HL-60/S4 treated with retinoic acid at 250 ng/mL for 4 days and 3 days (cell line): ENCODE results near the gene PABPN1L.

Experiments
- in situ Hi-C: fragments of 300-500 bp; cut with MboI; formaldehyde crosslinking; loops from 2 replicates; pipeline ENCODE4 v1.7.0; 2022; ENCODE audit warnings: low sequenced_read_pairs

Gene PABPN1L

GRCh38 chr16:88870608-88871348 lies 4.3 kb upstream of the PABPN1L start:
- in situ Hi-C loops, result no loop called here

- in situ Hi-C loops, result no loop called here
Observed at GRCh38 chr16:88869673-88869980, 3.2 kb upstream of the PABPN1L start.

- in situ Hi-C loops, result no loop called here
Observed at GRCh38 chr16:88868974-88869672, 2.7 kb upstream of the PABPN1L start.

GRCh38 chr16:88867581-88868246 lies 1.3 kb upstream of the PABPN1L start:
- in situ Hi-C loops, result no loop called here

GRCh38 chr16:88865742-88866141 lies 718 bp downstream of the PABPN1L start:
- in situ Hi-C loops, result no loop called here

- in situ Hi-C loops, result no loop called here
Observed at GRCh38 chr16:88865310-88865709, 1.1 kb downstream of the PABPN1L start.

GRCh38 chr16:88864521-88864920 lies 1.9 kb downstream of the PABPN1L start:
- in situ Hi-C loops, result no loop called here

GRCh38 chr16:88864099-88864498 lies 2.4 kb downstream of the PABPN1L start:
- in situ Hi-C loops, result no loop called here

GRCh38 chr16:88863426-88863825 lies 3.0 kb downstream of the PABPN1L start:
- in situ Hi-C loops, result no loop called here

- in situ Hi-C loops, result no loop called here
Observed at GRCh38 chr16:88862968-88863367, 3.5 kb downstream of the PABPN1L start.

GRCh38 chr16:88861359-88861758 lies 5.1 kb downstream of the PABPN1L start:
- in situ Hi-C loops, result no loop called here

- in situ Hi-C loops, result no loop called here
Observed at GRCh38 chr16:88859381-88860091, 6.9 kb downstream of the PABPN1L start.

GRCh38 chr16:88857728-88858339 lies 8.6 kb downstream of the PABPN1L start:
- in situ Hi-C loops, result no loop called here

- in situ Hi-C loops, result no loop called here
Observed at GRCh38 chr16:88856828-88857727, 9.4 kb downstream of the PABPN1L start, which contains the start of the genes GALNS and TRAPPC2L. GALNS (minus strand) TSS chr16:88856947; CDS start chr16:88856877, 70 bp downstream. TRAPPC2L (plus strand) TSS chr16:88857127; CDS start chr16:88857151, 24 bp downstream.

- in situ Hi-C loops, result no loop called here
Observed at GRCh38 chr16:88856122-88856827, 10.2 kb downstream of the PABPN1L start.

GRCh38 chr16:88855736-88856121 lies 10.7 kb downstream of the PABPN1L start:
- in situ Hi-C loops, result no loop called here

- in situ Hi-C loops, result no loop called here
Observed at GRCh38 chr16:88855176-88855575, 11.3 kb downstream of the PABPN1L start.

- in situ Hi-C loops, result no loop called here
Observed at GRCh38 chr16:88854306-88855111, 12.0 kb downstream of the PABPN1L start.
